Tibial artery (tissue), 4 donors: ENCODE results near the gene LHX5.

Experiments used
- DNase-seq, 2 donors: peaks; one replicate each; pipeline ENCODE4 v3.0.0-alpha.2; 2019
- H3K27ac ChIP-seq, 2 donors: fragments of 200-600 bp; sonication (generic) in 1 of 2; 1 replicate in 1 of 2; 2 replicates in 1 of 2; pipeline ENCODE4 v1.5.1; 2018 to 2019; ENCODE audit warnings: mild to moderate bottlenecking in 1 of 2
- H3K27me3 ChIP-seq, 2 donors: fragments of 200-600 bp; sonication (generic) in 1 of 2; one replicate each; pipeline versions ENCODE4 v1.5.1 to v1.6.0; 2016 to 2019
- H3K36me3 ChIP-seq, 3 donors: fragments of 200-600 bp; sonication (generic) in 2 of 3; one replicate each; pipeline ENCODE4 v1.5.1; 2016 to 2019; ENCODE audit warnings: mild to moderate bottlenecking in 2 of 3
- H3K4me1 ChIP-seq, 4 donors: fragments of 200-600 bp; sonication (generic) in 2 of 4; 1 replicate in 3 of 4; 2 replicates in 1 of 4; pipeline ENCODE4 v1.5.1; 2016 to 2019
- H3K4me3 ChIP-seq, 2 donors: fragments of 200-600 bp; sonication (generic) in 1 of 2; 1 replicate in 1 of 2; 2 replicates in 1 of 2; pipeline ENCODE4 v1.5.1; 2018 to 2019; ENCODE audit warnings: mild to moderate bottlenecking in 2 of 2
- H3K9me3 ChIP-seq, 3 donors: fragments of 200-600 bp; sonication (generic) in 1 of 3; one replicate each; pipeline ENCODE4 v1.5.1; 2016 to 2019
- CTCF ChIP-seq, 2 experiments: fragments of 200-600 bp in 1 of 2; fragments of 450-650 bp in 1 of 2; IDR thresholded peaks; one replicate each; pipeline ENCODE4 v1.5.1; 2017 to 2019; ENCODE audit warnings: antibody characterized with exemption in 2 of 2, mild to moderate bottlenecking in 1 of 2, moderate library complexity in 1 of 2
- intact Hi-C: fragments of 100-400 bp; cut with DNase I; formaldehyde crosslinking; loops from one replicate; pipeline ENCODE4 v1.15.0; 2023; ENCODE audit warnings: low total_unique reads

LHX5 gene

GRCh38 chr12:113440947-113441782 lies 30.5 kb downstream of the LHX5 start:
- H3K4me3 ChIP-seq, result no peak overlapping the region
- peaks cover 0 to 37% of the 10 kb centered on the region in 2 donors for H3K27me3 ChIP-seq
- TF ChIP-seq CTCF (IDR thresholded peaks at IDR 0.05), result no peak
- intact Hi-C loops, result no loop called here
- no peaks in the 10 kb centered on the region for H3K36me3 ChIP-seq
- no peak for DNase-seq
- no peaks in the 10 kb centered on the region for H3K9me3 ChIP-seq
- H3K4me1 ChIP-seq, result no peaks in the 10 kb centered on the region
- H3K27ac ChIP-seq, result no peak overlapping the region

GRCh38 chr12:113440336-113440735 lies 31.3 kb downstream of the LHX5 start:
- no peaks in the 10 kb centered on the region for H3K36me3 ChIP-seq
- no peaks in the 10 kb centered on the region for H3K4me1 ChIP-seq
- no peak for DNase-seq
- peaks cover 0 to 31% of the 10 kb centered on the region in 2 donors for H3K27me3 ChIP-seq
- intact Hi-C loops, result no loop called here
- no peak overlapping the region for H3K4me3 ChIP-seq
- no peak overlapping the region for H3K27ac ChIP-seq
- no peak for TF ChIP-seq CTCF (IDR thresholded peaks at IDR 0.05)
- H3K9me3 ChIP-seq, result no peaks in the 10 kb centered on the region

- H3K9me3 ChIP-seq, result no peaks in the 10 kb centered on the region
- H3K4me3 ChIP-seq, result no peak overlapping the region
- H3K36me3 ChIP-seq, result no peaks in the 10 kb centered on the region
- intact Hi-C loops, result no loop called here
- no peak overlapping the region for H3K27ac ChIP-seq
- TF ChIP-seq CTCF (IDR thresholded peaks at IDR 0.05), result peak; percentile 15 to 41
- H3K27me3 ChIP-seq, result peaks cover 0 to 27% of the 10 kb centered on the region in 2 donors
- H3K4me1 ChIP-seq, result no peaks in the 10 kb centered on the region
- no peak for DNase-seq
Measured at GRCh38 chr12:113439606-113440030, 32.1 kb downstream of the LHX5 start.

- no peaks in the 10 kb centered on the region for H3K36me3 ChIP-seq
- H3K4me3 ChIP-seq, result no peak overlapping the region
- TF ChIP-seq CTCF (IDR thresholded peaks at IDR 0.05), result no peak
- H3K27ac ChIP-seq, result no peak overlapping the region
- DNase-seq, result no peak
- no peaks in the 10 kb centered on the region for H3K4me1 ChIP-seq
- intact Hi-C loops, result no loop called here
- peaks cover 0 to 27% of the 10 kb centered on the region in 2 donors for H3K27me3 ChIP-seq
- no peaks in the 10 kb centered on the region for H3K9me3 ChIP-seq
Measured at GRCh38 chr12:113439301-113439597, 32.4 kb downstream of the LHX5 start.

- H3K4me3 ChIP-seq, result no peak overlapping the region
Measured at GRCh38 chr12:113438523-113439300, 33.0 kb downstream of the LHX5 start.

More at GRCh38 chr12:113438523-113439300, 33.0 kb downstream of the LHX5 start:
- no peak for TF ChIP-seq CTCF (IDR thresholded peaks at IDR 0.05)
- Histone ChIP-seq H3K27me3 (peaks cover 0 to 27% of the 10 kb centered on the region in 2 donors), H3K27ac (no peak overlapping the region), H3K9me3 (no peaks in the 10 kb centered on the region), H3K36me3 (no peaks in the 10 kb centered on the region), H3K4me1 (no peaks in the 10 kb centered on the region)
- DNase-seq, result no peak
- intact Hi-C loops, result no loop called here
